Stimulated activated CD4-positive, alpha-beta T cell treated with anti-CD3 and anti-CD28 coated beads, Interleukin-2, amount 100 ng/mL, for 24 hours (primary cell): ENCODE measurements around the gene C12orf50.
"Not testable (repeated sequence)": the region's sequence is repeated elsewhere in the genome, so short reads cannot be mapped to it uniquely, and the experiment has no call there.

Experiments used
- DNase-seq, 2 donors: peaks; one replicate each; pipeline ENCODE4 v3.0.0-alpha.2; 2020

The C12orf50 gene

GRCh38 chr12:88029093-88029665 lies at the start of gene C12orf50:
Gene C12orf50 (minus strand): TSS chr12:88029401. CDS start chr12:88026962, 2,439 bp downstream.
- no peak for DNase-seq

DNA sequence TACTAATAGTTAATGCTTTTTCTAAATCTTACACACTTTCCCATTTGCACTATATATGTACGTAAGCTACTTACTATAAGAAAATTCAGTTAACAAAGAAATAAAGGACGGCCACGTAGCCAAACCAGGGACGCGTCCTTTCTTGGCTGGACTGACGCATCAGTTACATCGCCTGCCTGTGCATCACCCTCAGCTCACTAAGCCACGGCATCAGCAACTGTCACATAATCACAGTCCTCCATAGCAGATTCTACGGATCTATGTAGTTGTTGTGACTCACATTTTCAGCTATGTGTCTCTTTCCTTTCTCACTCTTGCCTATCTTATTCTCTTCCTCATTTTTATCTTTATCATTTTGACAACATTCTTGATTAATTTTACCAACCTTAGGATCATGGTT lies 38.1 kb upstream of the C12orf50 start:
- DNase-seq = no peak

- DNase-seq = no peak
Observed at GRCh38 chr12:88063375-88063774, 34.2 kb upstream of the C12orf50 start.

DNA sequence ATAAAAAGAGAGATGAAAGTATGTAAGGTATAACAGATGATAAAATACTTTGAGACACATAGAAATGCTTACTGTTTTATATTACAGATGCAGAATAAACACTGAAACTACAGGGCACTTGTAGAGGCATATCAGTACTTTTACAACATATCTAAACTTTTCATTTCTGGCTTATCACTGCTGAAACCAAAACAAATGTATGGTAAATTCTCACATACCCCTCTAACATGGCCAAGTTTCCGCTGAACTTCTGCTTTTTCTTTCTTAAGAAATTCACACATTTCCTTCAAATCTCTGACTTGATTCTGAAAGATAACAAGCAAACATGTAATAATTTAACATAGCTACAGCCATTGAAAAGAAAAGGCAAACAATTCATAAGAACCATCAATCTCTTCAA lies 33.3 kb upstream of the C12orf50 start:
- no peak for DNase-seq

- DNase-seq = no peak
Observed at GRCh38 chr12:88058719-88059077, 29.5 kb upstream of the C12orf50 start.

DNA sequence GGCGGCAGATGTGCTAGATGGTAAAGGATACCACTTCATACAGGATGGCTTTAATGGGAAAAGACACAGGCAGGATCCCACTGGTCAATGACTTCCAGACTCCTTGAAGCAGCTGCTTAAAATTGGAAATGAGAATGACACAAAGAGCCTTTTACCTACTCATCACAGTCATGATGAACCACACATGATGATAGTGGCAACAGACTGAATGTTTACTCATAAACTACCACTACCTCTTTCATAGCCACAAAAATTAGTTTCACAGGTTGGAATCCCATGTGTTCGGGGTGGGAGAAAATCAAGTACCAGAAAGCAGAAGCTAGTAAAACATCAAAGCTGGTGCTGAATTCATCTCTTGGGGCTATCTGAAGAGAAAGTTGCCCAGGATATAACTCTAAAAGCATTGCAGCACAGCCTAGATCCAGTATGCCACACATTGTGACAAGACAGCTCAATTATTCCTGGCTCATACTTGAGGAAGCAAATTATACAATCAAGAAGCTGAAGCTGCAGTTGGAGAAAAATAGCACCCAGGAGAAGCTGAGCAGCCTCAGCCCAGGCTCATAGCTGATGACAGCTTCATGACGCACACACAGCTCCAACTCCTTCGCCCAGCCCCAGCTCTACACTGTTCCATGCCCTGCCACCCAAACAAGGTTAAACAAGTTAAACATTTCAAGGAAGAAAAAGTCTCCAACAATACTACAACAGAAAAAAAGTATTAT lies 29.0 kb upstream of the C12orf50 start:
- DNase-seq = no peak

DNA sequence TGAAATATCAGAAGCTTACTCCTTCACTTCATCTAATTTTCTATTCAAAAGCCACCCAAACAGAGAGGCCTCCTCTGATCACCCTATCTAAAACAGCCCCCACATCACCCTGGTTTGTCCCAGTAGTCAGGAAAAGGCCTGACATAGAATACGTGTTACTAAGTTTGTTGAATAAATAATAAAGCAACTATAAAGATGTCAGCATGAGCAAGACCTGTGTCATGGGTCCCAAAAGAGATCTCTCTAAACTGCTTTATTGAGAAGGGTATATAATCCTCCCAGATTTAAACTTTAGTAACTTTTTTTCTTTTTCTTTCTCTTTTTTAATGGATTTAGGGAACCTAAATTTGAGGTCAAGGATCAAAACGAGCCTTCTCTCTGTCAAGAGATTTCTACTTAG lies 27.4 kb upstream of the C12orf50 start:
- DNase-seq = no peak

- DNase-seq = peak in 1 of 2 donors; percentile 7
Observed at GRCh38 chr12:88052686-88053085, 23.5 kb upstream of the C12orf50 start.

DNA sequence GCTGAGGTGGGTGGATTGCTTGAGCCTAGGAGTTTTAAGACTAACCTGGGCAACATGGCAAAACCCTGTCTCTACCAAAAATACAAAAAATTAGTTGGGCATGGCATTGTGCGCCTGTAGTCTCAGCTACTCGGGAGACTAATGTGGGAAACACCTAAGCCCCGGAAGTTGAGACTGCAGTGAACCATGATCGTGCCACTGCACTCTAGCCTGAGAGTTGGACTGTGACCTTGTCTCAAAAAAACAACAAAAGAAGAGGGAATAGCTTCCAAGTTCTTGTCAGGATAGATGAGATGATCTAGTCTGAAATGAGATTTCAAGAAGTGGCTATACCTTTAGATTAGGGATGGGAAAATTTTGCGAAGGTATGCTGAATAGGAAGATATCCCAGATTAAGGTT lies 14.8 kb upstream of the C12orf50 start:
- DNase-seq = no peak

DNA sequence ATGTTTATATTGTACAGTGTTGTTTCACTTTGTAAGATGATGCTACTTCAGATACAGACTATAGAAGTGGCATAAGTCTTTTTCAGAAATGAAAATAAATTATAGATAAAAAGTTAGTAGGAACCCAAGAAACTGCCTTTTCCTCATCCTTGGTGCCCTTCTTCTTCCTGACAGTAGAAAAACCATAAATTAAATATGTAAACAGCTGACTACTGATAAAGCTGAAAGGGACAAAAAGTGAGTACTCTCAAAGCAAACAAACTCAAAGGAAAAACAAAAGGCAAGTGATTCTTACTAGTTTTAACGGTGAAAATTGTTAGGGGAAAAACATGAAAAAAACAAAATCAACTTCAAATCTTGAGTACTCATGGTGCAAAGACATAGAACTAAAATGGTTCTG lies 8.6 kb upstream of the C12orf50 start:
- DNase-seq = no peak

- no peak for DNase-seq
Observed at GRCh38 chr12:88036353-88036965, 7.3 kb upstream of the C12orf50 start.

- DNase-seq = no peak
Observed at GRCh38 chr12:88035907-88036289, 6.7 kb upstream of the C12orf50 start.

DNA sequence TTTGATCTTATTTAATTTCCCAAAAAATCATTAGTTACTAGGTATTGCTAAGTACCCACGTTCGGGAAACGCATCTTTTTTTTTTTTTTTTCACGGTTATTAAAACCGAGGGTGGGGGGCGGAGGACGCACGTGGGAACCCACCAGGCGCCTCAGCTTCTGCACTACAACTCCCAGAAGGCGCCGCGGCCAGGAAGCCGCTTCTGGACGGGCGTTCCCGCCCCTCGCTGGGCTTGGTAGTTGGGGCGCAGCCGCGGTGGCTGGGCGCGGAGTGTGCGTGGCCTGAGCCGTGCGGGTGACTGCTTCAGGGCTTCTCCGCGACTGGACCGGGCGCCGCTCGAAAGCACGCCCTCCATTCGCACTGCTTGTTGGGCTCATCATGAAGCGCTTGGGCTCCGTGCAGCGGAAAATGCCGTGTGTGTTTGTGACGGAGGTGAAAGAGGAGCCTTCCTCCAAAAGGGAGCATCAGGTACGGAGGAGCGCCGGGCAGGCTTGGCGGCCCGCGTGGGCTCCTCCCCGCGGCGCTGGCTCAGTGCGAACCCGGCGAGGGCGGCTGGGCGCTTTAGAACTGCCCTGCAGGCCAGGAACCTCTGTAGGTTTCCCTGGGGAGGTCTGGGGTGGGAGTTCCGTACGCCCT lies 6.2 kb upstream of the C12orf50 start:
- peak; percentile 88 to 92 for DNase-seq

DNA sequence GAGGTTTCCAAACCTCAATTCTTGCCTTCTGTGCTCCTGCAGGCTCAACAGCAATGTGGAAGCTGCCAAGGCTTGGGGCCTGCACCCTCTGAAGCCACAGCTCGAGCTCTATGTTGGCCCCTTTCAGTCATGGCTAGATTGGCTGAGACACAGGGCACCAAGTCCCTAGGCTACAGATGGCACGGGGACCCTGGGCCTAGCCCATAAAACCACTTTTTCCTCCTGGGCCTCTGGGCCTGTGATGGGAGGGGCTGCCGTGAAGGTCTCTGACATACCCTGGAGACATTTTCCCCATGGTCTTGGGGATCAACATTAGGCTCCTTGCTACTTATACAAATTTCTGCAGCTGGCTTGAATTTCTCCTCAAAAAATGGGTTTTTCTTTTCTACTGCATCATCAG lies 2.0 kb upstream of the C12orf50 start:
- DNase-seq = not testable (repeated sequence)

GRCh38 chr12:88026196-88026595 lies 3.0 kb downstream of the C12orf50 start:
- no peak for DNase-seq

DNA sequence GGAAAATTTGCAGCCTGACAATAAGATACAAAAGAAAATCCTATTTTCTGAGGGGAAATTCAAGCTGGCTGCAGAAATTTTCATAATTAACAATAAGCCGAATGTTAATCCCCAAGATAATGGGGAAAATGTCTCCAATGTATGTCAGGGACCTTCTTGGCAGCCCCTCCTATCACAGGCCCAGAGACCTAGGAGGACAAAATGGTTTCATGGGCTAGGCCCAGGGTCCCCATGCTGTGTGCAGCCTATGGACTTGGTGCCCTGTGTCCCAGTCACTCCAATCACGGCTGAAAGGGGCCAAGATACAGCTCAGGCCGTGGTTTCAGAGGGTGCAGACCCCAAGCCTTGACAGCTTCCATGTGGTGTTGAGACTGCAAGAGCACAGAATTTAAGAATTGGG lies 11.2 kb downstream of the C12orf50 start:
- DNase-seq = no peak

DNA sequence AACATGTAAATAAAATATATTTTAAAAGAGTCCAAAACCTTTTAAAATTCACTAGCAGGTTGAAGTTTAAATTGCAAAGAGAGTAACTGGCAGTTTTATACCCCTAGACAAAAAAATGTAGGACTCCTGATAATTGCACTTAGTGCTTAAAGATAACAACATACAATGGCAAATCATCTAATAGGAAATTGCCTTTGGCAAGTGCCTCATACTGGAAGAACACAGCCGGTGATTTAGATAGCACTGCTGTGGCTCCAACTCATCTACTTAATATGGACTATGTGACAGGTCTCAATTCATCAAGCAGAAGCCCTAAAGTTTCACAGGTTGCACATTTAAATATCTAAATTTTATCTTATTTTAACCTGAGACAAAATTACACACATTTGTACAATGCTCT lies 13.4 kb downstream of the C12orf50 start:
- no peak for DNase-seq

- no peak for DNase-seq
Observed at GRCh38 chr12:88011755-88012154, 17.4 kb downstream of the C12orf50 start.

DNA sequence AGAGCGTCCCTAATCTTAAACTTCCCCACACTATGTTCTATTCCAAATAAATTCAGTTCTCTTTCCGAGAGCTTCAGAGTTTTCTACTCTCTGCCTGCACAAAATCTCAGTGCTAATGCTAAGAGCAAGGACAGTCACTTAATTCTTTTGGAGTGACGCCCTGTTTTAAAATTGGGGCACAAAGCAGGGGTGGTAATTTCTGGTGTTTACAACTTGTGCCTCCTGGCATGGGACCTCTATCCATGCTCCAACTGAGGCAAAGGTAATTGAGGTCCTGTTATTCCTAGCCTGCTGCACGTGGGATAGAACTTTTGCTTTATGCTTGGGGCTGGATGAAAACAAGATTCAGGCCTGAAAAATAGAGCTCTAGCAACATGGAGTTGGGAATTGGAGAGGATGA lies 22.9 kb downstream of the C12orf50 start:
- no peak for DNase-seq

DNA sequence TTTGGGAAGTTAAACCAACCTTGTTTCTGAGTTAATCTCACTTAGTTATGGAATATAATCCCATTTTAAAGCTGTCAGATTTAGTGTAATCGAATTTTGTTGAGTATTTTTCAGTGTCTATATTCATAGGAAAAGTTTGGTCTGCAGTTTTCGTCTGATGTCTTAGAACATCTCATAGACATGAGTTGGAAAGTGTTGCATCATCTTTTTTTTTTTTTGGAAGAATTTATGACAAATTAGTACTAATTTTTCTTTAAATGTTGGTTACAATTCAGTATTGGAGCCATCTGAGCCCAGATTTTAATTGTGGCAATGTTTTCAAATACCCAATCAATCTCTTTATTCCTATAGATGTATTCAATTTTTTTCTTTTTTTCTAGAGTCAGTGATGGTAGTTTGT lies 27.9 kb downstream of the C12orf50 start:
- no peak for DNase-seq

DNA sequence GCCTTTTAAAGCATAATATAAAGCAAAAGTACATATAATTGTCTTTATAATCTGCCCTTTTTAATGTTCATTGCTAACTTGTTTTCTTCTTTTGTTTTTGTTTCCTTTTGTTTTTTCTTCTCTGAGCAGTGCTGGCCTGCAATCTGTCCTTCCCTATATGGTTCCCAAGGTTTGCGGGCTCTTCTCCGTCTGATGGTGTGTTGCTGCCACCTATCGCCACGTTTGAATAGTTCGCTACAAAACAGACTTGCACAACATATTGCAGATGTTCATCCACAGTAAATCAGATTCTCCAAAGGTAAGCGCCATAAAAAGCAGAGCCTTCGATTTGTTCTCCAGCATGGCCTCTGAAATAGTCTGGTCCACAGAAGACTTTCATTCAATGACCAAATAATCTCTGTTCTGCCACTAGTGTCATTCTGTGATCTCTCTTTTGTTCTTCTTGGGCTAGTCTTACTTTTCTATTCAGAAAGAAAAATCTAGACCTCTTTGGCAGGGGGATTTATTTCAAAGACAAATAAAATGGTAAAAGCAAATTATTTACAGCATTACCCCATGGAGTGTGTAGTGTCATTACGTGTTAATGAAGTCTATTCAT lies 33.5 kb downstream of the C12orf50 start:
- peak; percentile 37 to 46 for DNase-seq

- no peak for DNase-seq
Observed at GRCh38 chr12:87991483-87991882, 37.7 kb downstream of the C12orf50 start.

DNA sequence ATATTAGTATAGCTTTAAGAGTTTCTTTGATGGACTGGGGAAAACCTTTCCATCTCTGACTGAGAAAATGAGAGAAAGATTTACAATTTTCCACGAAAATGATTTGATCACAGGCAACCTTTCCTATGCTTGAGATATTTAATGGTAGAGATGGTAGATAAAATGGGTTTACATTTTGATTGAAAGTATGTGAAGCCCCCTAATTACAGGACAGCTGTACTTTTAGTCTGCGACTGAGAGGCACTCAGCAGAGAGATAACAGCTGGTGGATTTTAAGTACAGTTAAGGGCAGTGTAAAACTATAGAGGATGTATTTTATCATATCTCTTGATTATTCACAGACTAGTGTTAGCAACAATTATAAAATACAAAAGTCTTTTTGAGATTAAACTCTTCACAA lies 40.7 kb downstream of the C12orf50 start:
- no peak for DNase-seq
